ENCODE measurements around the gene BST1. TPM values are rescaled to one million over a fixed set of nuclear protein-coding genes. Genes with fewer than 3 reads are reported as not detected.

Gene BST1
- polyA plus RNA-seq (ENCODE audit: insufficient read length): 3.9 TPM

GRCh38 chr4:15702941-15703403 is at the start of gene BST1:
Gene BST1, plus strand, starts transcription at chr4:15703065. Its CDS starts 80 bp downstream, at chr4:15703145.
- DNase-seq (ENCODE audit: low read depth): no peak

- no peak for DNase-seq (ENCODE audit: low read depth)
Measured at GRCh38 chr4:15653420-15653819, 49.4 kb upstream of the BST1 start.

- DNase-seq (ENCODE audit: low read depth): no peak
Measured at GRCh38 chr4:15653864-15654592, 48.8 kb upstream of the BST1 start.

- no peak for DNase-seq (ENCODE audit: low read depth)
Measured at GRCh38 chr4:15654593-15655222, 48.2 kb upstream of the BST1 start.

GRCh38 chr4:15655223-15656037 is 47.4 kb upstream of the BST1 start, which contains the start of gene FBXL5:
Gene FBXL5, minus strand, starts transcription at chr4:15655357. Its CDS starts 70 bp downstream, at chr4:15655287.
- DNase-seq (ENCODE audit: low read depth): peak; percentile 83

GRCh38 chr4:15656038-15656470 is 46.8 kb upstream of the BST1 start:
- no peak for DNase-seq (ENCODE audit: low read depth)

- no peak for DNase-seq (ENCODE audit: low read depth)
Measured at GRCh38 chr4:15657366-15657765, 45.5 kb upstream of the BST1 start.

GRCh38 chr4:15658136-15658770 is 44.6 kb upstream of the BST1 start:
- no peak for DNase-seq (ENCODE audit: low read depth)

- no peak for DNase-seq (ENCODE audit: low read depth)
Measured at GRCh38 chr4:15658781-15659180, 44.1 kb upstream of the BST1 start.

- no peak for DNase-seq (ENCODE audit: low read depth)
Measured at GRCh38 chr4:15659768-15660570, 42.9 kb upstream of the BST1 start.

GRCh38 chr4:15665753-15666365 is 37.0 kb upstream of the BST1 start:
- DNase-seq (ENCODE audit: low read depth): no peak

GRCh38 chr4:15667006-15667405 is 35.9 kb upstream of the BST1 start:
- no peak for DNase-seq (ENCODE audit: low read depth)

- DNase-seq (ENCODE audit: low read depth): no peak
Measured at GRCh38 chr4:15668566-15669435, 34.1 kb upstream of the BST1 start.

- DNase-seq (ENCODE audit: low read depth): no peak
Measured at GRCh38 chr4:15670576-15670975, 32.3 kb upstream of the BST1 start.

- DNase-seq (ENCODE audit: low read depth): no peak
Measured at GRCh38 chr4:15672101-15672500, 30.8 kb upstream of the BST1 start.

- no peak for DNase-seq (ENCODE audit: low read depth)
Measured at GRCh38 chr4:15673337-15673736, 29.5 kb upstream of the BST1 start.

GRCh38 chr4:15674046-15674445 is 28.8 kb upstream of the BST1 start:
- no peak for DNase-seq (ENCODE audit: low read depth)

GRCh38 chr4:15674926-15675325 is 27.9 kb upstream of the BST1 start:
- no peak for DNase-seq (ENCODE audit: low read depth)

GRCh38 chr4:15675356-15675755 is 27.5 kb upstream of the BST1 start:
- no peak for DNase-seq (ENCODE audit: low read depth)

All from forelimb muscle (tissue), 1 donor.